H1 (cell line): ENCODE results near the gene CPNE5. TPM values are rescaled to one million over a fixed set of nuclear protein-coding genes. Genes with fewer than 3 reads are reported as not detected.

ENCODE experiments used
- CREB1 ChIP-seq: IDR thresholded peaks from 2 replicates; pipeline ENCODE4 v1.6.1; 2012; ENCODE audit warnings: inconsistent platforms
- KDM1A ChIP-seq: fragments of 200-600, 300-600 bp; sonication (generic); IDR thresholded peaks from 2 replicates; pipeline ENCODE4 v1.7.1; 2016; ENCODE audit warnings: mild to moderate bottlenecking, low read length, borderline replicate concordance
- SAP30 ChIP-seq: fragments of 300-600 bp; sonication (generic); IDR thresholded peaks from 2 replicates; pipeline ENCODE4 v1.7.1; 2012; ENCODE audit warnings: low read length, moderate library complexity, mild to moderate bottlenecking, inconsistent platforms; ENCODE audit not compliant: insufficient read depth, insufficient replicate concordance
- SIX5 ChIP-seq: IDR thresholded peaks from 2 replicates; pipeline ENCODE4 v1.6.1; 2011; ENCODE audit warnings: mild to moderate bottlenecking, low read depth, low read length
- USF2 ChIP-seq: IDR thresholded peaks from 2 replicates; pipeline ENCODE4 v1.6.1; 2011; ENCODE audit warnings: low read length, improper control_type of control experiment
- polyA plus RNA-seq, 7 experiments: library from polyadenylated mRNA; depleted of rRNA in 3 of 7; stranded (reverse) in 5 of 7; unstranded in 2 of 7; fragments of >200 nt in 5 of 7; fragments of 200-250 nt in 2 of 7; gene quantifications; 1 replicate in 5 of 7; 2 replicates in 1 of 7; 4 replicates in 1 of 7; pipeline versions ENCODE4 v1.2.1 to v1.2.3, GENCODE V29; 2011 to 2013; ENCODE audit warnings: missing spikeins in 2 of 7, mixed read lengths in 2 of 7
- total RNA-seq: library from RNA; stranded (reverse); fragmentation: NEBNext Ultra II Directional; extraction: Animal tissue kit (Norgen Biotek cat#: 25700); gene quantifications from 2 replicates; pipeline ENCODE4 v1.2.1, GENCODE V29; 2021

CPNE5 gene
- total and polyA plus RNA-seq, 2 of the 8 experiments (the other 6 are each of a cell fraction or from before 2014, with no cell fraction given) = 0.88 to 1.8 TPM

GRCh38 chr6:36780442-36781177 lies 58.6 kb downstream of the CPNE5 start (continued):
- TF ChIP-seq USF2 = no peak
- no peak for TF ChIP-seq KDM1A
- TF ChIP-seq SIX5 = no peak
- no peak for TF ChIP-seq CREB1
- TF ChIP-seq SAP30 = no peak
